NCI-H748 (cell line): ENCODE measurements around the gene FXYD7.
"Not testable (repeated sequence)": the region's sequence is repeated elsewhere in the genome, so short reads cannot be mapped to it uniquely, and the experiment has no call there.

Experiments used
- DNase-seq: peaks from one replicate; lab custom pipeline; 2025; ENCODE audit not compliant: unreplicated experiment; lab: John Stamatoyannopoulos, UW

Gene FXYD7, protein sequence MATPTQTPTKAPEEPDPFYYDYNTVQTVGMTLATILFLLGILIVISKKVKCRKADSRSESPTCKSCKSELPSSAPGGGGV

GRCh38 chr19:35143231-35143715, at the start of gene FXYD7:
TSS of gene FXYD7 (plus strand) at chr19:35143255. CDS start at chr19:35143334, 79 bp downstream.
- peak; percentile 68 for DNase-seq

- no peak for DNase-seq
Observed at GRCh38 chr19:35093430-35093829, 49.6 kb upstream of the FXYD7 start.

- no peak for DNase-seq
Observed at GRCh38 chr19:35093941-35094647, 49.0 kb upstream of the FXYD7 start.

- DNase-seq, result no peak
Observed at GRCh38 chr19:35094656-35095055, 48.4 kb upstream of the FXYD7 start.

DNA sequence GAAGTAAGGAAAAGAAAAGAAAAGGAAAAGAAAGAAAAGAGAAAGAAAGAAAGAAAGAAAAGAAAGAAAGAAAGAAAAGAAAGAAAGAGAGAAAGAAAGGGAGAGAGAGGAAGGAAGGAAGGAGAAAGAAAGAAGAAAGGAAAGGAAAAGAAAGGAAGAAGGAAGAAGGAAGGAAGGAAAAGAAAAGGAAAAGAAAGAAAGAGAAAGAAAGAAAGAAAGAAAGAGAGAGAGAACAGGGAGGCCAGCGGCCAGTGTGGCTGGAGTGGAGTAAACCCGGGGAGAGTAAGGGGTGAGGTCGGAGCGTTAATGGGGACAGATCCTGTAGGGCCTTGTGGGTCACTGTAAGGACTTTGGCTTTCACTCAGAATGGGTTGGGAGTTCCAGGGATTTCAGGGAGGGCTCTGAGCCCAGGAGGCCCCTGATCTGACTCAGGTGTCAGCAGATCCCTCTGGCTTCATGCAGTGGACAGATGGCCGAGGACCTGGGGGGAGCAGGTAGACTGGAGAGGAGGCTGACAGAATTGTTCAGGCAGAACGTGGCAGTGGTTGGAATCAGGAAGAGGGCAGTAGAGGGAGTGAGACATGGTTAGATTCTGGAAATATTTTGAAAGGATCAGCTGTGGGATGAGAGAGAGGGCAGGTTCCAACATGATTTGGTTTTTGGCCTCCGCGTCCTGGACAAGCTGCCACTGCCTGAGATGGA, 47.2 kb upstream of the FXYD7 start:
- DNase-seq, result no peak

- DNase-seq, result no peak
Observed at GRCh38 chr19:35098413-35099049, 44.5 kb upstream of the FXYD7 start.

DNA sequence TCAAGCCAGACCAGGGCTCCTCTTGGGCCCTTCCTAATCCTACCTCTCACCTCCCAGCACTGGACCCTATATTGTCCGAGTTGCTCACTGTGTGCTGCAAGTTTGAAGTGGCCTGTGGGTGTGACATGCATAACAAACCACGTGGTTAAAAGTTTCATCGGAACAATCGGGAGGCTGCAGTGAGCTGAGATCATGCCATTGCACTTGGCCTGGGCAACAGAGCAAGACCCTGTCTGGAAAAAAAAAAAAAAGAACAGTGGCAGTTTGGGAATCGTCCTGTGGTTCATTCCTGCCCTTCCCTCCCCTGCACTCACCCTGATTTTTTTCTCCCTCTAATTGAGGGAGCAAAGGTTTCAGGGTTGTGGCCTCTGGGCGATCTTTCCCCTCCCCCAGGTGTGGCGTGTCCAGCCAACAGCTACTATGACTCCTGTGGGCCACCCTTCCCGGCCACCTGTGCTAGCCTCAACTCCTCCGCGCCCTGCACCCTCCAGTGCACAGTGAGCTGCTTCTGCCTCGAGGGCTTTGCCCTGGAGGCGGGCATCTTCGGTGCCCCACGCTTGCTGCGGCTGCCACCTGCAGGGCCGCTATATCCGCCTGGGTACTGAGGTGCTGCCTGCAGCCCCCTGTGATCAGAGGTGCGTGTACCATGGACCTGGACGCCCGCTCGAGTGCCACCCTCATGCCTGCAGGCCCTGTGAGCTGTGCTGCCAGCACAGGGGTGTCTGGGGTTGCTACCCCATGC, 43.7 kb upstream of the FXYD7 start:
- DNase-seq, result no peak

GRCh38 chr19:35099897-35100275, 43.2 kb upstream of the FXYD7 start:
- no peak for DNase-seq

DNA sequence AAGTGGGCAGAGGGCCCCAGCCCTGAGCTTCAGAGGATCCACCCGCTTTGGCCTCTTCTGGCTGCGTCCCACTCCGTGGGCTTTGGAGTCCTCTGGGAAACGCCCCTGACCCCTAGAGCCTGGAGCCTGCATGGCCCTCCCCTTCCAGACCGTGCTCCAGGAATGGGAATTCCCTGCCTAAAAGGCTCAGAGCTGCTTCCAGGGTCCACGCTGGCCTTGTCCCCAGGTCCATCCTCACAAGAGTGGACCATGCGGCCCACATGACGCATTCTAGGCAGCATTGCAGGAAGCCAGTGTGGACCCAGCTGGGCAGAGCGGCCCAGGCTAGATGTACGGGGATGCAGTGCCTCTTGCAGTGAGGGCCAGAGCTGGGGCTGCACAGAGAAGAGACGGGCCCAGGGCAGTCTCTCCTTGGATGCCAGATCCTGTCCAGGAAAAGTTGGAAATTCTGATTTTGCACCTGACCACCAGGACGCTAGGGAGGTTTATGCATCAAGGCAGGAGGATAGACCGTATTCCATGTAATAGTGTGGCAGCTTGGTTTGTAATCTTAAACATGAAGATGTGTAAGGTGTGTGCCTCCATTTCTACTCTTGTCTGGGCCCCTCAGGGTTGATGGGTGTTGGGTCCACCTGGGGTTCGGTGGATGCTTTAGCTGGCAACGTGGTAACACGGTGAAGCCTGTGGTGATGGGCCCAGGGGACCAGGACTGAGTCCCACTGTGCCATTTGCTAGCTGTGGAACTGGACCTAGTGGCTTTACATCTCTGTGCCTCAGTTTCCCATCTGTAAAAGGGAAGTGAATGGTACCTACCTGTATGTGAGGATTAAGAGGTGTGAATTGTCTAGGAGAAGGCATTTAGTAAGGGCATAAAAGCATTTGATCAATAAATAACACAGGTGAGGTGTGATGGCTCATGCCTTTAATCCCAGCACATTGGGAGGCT, 42.2 kb upstream of the FXYD7 start:
- no peak for DNase-seq

DNA sequence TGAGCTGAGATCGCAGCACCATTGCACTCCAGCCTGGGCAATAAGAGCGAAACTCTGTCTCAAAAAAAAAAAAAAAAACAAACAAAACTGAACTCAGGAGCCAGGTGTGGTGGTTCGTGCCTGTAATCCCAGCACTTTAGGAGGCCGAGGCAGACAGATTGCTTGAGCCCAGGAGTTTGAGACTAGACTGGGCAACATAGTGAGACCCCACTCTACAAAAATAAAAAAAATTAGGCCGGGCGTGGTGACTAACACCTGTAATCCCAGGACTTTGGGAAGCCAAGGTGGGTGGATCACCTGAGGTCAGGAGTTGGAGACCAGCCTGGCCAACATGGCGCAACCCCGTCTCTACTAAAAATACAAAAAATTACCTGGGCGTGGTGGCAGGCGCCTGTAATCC, 41.1 kb upstream of the FXYD7 start:
- DNase-seq, result not testable (repeated sequence)

DNA sequence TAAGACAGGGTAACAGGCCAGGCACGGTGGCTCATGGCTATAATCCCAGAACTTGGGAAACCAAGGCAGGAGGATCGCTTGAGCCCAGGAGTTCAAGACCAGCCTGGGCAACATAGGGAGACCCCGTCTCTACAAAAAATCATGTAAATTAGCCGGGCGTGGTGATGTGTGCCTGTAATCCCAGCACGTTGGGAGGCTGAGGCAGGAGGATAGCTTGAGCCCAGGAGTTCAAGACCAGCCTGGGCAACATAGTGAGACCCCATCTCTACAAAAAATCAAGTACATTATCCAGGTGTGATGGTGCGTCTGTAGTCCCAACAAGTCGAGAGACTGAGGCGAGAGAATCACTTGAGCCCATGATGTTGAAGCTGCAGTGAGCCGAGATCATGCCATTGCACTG, 39.4 kb upstream of the FXYD7 start:
- DNase-seq, result not testable (repeated sequence)

GRCh38 chr19:35104361-35104760, 38.7 kb upstream of the FXYD7 start:
- no peak for DNase-seq

- DNase-seq, result no peak
Observed at GRCh38 chr19:35105047-35105410, 38.0 kb upstream of the FXYD7 start.

DNA sequence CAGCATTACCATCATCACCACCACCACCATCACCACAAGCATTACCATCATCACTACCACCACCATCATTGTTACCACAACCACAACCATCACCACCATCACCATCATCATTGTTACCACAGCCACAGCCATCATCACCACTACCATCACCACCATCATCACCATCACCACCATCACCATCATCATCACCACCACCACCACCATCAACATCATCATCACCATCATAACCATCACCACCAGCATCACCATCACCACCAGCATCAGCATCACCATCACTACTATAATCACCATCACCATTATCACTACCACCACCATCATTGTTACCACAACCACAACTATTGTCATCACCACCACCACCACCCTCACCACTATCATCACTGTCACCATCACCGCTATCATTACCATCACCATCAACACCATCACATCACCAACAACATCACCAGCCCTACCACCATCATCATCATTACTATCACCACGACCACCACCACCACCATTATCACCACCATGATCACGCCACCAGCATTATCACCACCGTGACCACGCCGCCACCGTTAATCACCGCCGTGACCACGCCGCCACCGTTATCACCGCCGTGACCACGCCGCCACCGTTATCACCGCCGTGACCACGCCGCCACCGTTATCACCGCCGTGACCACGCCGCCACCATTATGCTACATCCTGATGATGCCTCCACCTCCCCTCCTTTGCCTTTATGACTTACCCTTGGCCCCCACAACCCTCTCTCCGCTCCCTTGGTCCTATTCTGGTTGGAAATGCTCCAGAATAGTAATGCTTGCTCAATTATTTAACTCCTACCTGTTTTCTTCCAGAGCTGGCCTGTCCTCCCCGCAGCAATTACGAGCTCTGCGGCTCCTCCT, 37.4 kb upstream of the FXYD7 start:
- DNase-seq, result no peak

GRCh38 chr19:35106291-35106583, 36.8 kb upstream of the FXYD7 start:
- no peak for DNase-seq

DNA sequence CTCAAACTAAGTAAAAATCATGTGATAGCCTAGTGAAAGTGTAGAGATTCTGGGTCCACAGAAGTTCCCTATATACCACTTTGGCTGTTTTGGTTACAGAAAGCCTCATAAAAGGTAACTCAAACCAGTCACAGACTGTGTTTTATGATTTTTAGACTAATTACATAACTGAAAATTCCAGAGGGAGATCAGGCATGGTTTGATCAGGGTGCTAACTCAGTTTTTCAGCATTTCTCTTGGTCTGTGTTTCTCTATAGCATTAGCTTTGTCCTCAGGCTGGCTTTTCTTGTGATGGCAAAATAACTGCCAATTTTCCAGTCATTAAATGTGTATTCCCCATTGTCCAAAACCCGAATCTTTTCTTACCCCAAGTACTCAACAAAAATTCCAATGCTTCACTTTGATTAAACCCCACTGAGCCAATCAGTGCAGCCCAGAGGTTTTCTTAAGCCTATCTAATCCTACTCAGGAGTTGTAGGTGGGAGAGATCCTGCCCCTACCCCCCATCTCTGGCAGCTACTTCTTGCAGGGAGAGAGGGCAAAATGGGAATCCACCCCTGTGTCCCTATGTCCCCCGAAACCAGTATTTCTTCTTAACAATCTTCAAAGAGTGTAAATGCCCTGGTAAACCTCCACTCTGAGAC, 36.0 kb upstream of the FXYD7 start:
- no peak for DNase-seq

- no peak for DNase-seq
Observed at GRCh38 chr19:35107545-35107944, 35.5 kb upstream of the FXYD7 start.

- DNase-seq, result no peak
Observed at GRCh38 chr19:35108730-35109129, 34.3 kb upstream of the FXYD7 start.
